22Rv1 (cell line): ENCODE results near the gene FOXP1.

ENCODE experiments used
- CTCF ChIP-seq: fragments of 450-650 bp; IDR thresholded peaks from 2 replicates; pipeline ENCODE4 v1.5.1; 2017; ENCODE audit warnings: mild to moderate bottlenecking
- ZFX ChIP-seq: fragments of 450-650 bp; IDR thresholded peaks from 2 replicates; pipeline ENCODE4 v1.6.1; 2017; ENCODE audit warnings: antibody characterized with exemption, borderline replicate concordance

GRCh38 chr3:70990185-70990584, 593.3 kb downstream of the FOXP1 start:
- TF ChIP-seq CTCF = no peak
- no peak for TF ChIP-seq ZFX
